HUES48 (cell line): ENCODE data around the gene ELAC2.

Experiments used
- H3K27ac ChIP-seq: one replicate; pipeline ENCODE4 v1.7.0; 2013; ENCODE audit warnings: low read depth, low read length, inconsistent platforms
- H3K27me3 ChIP-seq: 2 replicates; pipeline ENCODE4 v1.6.1; 2013; ENCODE audit warnings: mild to moderate bottlenecking, low read length; ENCODE audit not compliant: control insufficient read depth, insufficient read depth
- H3K36me3 ChIP-seq: 2 replicates; pipeline ENCODE4 v1.6.1; 2013; ENCODE audit warnings: low read length; ENCODE audit not compliant: control insufficient read depth, insufficient read depth
- H3K4me1 ChIP-seq: 2 replicates; pipeline ENCODE4 v1.6.1; 2013; ENCODE audit warnings: mild to moderate bottlenecking, low read length; ENCODE audit not compliant: control insufficient read depth, insufficient read depth
- H3K4me3 ChIP-seq: 2 replicates; pipeline ENCODE4 v1.5.1; 2013; ENCODE audit warnings: mild to moderate bottlenecking, low read depth, low read length
- H3K9ac ChIP-seq: 2 replicates; pipeline ENCODE4 v1.6.1; 2013; ENCODE audit warnings: mild to moderate bottlenecking, low read depth, low read length, moderate library complexity
- H3K9me3 ChIP-seq: 2 replicates; pipeline ENCODE4 v1.6.1; 2013; ENCODE audit warnings: low read length; ENCODE audit not compliant: control insufficient read depth, insufficient read depth

ELAC2 gene, protein sequence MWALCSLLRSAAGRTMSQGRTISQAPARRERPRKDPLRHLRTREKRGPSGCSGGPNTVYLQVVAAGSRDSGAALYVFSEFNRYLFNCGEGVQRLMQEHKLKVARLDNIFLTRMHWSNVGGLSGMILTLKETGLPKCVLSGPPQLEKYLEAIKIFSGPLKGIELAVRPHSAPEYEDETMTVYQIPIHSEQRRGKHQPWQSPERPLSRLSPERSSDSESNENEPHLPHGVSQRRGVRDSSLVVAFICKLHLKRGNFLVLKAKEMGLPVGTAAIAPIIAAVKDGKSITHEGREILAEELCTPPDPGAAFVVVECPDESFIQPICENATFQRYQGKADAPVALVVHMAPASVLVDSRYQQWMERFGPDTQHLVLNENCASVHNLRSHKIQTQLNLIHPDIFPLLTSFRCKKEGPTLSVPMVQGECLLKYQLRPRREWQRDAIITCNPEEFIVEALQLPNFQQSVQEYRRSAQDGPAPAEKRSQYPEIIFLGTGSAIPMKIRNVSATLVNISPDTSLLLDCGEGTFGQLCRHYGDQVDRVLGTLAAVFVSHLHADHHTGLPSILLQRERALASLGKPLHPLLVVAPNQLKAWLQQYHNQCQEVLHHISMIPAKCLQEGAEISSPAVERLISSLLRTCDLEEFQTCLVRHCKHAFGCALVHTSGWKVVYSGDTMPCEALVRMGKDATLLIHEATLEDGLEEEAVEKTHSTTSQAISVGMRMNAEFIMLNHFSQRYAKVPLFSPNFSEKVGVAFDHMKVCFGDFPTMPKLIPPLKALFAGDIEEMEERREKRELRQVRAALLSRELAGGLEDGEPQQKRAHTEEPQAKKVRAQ

DNA sequence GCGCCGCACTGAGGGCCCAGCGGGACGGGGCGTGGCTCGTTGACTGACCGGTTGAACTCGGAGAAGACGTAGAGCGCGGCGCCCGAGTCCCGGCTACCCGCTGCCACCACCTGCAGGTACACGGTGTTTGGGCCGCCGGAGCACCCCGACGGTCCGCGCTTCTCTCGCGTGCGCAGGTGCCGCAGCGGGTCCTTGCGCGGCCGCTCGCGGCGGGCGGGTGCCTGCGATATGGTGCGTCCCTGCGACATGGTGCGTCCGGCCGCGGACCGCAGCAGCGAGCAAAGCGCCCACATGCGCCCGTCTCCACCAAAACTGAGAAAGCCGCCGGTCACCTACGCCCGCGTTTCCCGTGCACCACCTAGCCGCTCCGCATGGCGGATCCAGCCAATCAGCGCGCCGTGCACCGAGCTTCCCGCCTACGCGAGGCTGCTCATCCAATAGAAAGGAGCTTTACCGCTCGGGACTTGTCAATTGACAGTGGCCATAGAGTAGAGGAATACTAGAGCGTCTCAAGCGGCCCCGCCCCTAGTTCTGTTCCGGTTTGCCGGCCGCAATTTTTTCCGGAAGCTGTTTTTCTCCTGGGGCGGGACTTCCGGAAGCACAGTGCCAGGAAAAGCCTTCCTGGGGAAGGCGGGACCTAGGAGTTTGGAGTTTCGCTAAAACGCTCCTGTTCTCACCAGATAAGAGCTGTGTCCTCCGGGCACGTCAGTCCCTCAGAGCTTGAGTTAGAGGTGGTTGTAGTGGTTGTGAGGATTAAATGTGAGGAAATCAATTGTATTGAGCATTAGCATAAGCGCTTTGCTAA is at the start of gene ELAC2:
ELAC2 (minus strand) TSS at position 373 of the 805 bp plus-strand sequence; CDS start at position 293, 80 bp downstream.
- Histone ChIP-seq H3K36me3 (peaks cover 40% of the 10 kb centered on the region), H3K9me3 (no peaks in the 10 kb centered on the region), H3K4me3 (peak within 1 kb of the TSS; percentile 95), H3K27me3 (no peaks in the 10 kb centered on the region), H3K9ac (peak within 1 kb of the TSS; percentile 78), H3K4me1 (peaks cover 6% of the 10 kb centered on the region; the same call in 1 of the 2 replicates), H3K27ac (peak within 1 kb of the TSS; percentile 94)

DNA sequence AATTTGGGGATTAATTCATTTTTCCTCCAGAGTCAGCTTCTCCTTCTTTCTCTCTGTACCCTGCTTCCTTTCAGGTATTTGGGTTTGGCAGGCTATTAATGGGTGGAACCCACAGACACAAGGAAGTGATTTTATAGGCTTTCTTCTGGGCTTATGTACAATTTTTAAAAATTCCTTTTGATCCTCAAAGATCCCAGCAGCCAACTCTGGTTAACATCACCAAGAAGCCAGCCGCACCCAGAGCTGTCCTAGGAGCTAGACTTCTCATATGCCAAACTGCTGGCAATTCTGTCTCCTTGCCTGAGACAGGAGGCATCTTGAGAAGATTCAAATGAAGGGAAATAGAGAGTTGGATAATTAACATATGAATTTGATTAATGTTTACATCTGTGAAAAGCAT is 47.2 kb upstream of the ELAC2 start:
- Histone ChIP-seq H3K4me1 (no peaks in the 10 kb centered on the region), H3K27me3 (no peaks in the 10 kb centered on the region), H3K27ac (no peak overlapping the region), H3K9ac (no peak overlapping the region), H3K4me3 (no peak overlapping the region), H3K9me3 (peaks cover 15% of the 10 kb centered on the region), H3K36me3 (no peaks in the 10 kb centered on the region)

DNA sequence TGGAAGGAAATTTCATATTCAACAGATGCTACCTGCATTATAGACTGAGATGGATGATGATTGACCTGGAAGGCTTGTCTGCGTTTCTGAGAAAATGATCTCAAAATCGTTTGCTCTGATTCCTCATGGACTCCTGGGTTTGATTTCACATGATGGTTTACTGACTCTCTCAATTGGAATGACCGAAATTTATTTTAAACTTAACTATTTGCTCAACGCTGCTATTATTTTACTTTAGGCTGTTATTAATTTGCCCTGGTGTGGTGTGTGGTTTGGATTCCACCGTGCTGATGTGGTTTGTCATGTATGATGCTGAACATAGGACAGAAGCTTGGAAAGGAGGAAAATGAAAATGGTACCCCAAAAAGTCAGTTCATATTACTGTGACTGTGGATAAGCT is 37.3 kb upstream of the ELAC2 start:
- H3K4me3 ChIP-seq: no peak overlapping the region
- H3K9ac ChIP-seq: no peak overlapping the region
- no peaks in the 10 kb centered on the region for H3K27me3 ChIP-seq
- H3K36me3 ChIP-seq: no peaks in the 10 kb centered on the region
- no peaks in the 10 kb centered on the region for H3K9me3 ChIP-seq
- no peaks in the 10 kb centered on the region for H3K4me1 ChIP-seq
- H3K27ac ChIP-seq: no peak overlapping the region

DNA sequence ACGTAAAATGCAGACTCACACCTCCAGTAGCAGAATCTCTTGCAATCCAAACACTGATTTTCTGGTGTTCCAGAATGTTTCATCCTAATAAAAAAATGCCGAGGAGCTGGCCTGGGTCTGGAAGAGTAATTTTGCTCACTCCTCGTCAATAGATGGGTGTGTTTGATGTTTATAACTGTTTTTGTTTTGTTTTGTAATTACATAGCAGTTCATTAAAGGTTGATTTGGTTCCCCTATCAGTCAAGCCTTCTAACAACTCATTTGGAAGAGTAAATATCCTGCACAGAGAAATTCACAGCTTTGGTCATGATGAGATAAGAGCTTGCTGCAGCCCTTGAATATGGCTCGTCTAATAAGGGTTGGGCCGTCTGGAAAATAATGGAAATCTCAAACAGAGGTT is 36.8 kb upstream of the ELAC2 start:
- Histone ChIP-seq H3K9ac (no peak overlapping the region), H3K4me1 (no peaks in the 10 kb centered on the region), H3K36me3 (no peaks in the 10 kb centered on the region), H3K9me3 (no peaks in the 10 kb centered on the region), H3K4me3 (no peak overlapping the region), H3K27ac (no peak overlapping the region), H3K27me3 (no peaks in the 10 kb centered on the region)

DNA sequence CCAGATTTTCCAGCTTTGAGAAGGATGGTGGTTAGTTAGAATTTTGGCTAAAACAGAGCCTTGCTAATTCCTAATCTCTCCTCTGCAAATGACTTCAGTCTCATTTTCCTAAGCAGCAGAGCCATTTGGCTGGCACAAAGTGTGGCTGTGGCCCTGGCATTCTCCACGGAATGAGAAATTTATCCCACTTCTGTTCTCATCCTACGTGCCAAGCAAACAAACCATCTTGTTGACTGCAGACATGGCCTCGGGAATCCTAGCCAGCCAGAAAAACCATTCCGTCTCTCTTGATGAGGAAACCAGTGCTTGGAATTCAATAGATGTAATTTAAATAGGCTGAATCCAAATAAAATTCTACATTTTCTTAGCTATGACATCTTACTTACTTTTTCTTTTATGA is 34.1 kb upstream of the ELAC2 start:
- Histone ChIP-seq H3K9me3 (no peaks in the 10 kb centered on the region), H3K27me3 (no peaks in the 10 kb centered on the region)

DNA sequence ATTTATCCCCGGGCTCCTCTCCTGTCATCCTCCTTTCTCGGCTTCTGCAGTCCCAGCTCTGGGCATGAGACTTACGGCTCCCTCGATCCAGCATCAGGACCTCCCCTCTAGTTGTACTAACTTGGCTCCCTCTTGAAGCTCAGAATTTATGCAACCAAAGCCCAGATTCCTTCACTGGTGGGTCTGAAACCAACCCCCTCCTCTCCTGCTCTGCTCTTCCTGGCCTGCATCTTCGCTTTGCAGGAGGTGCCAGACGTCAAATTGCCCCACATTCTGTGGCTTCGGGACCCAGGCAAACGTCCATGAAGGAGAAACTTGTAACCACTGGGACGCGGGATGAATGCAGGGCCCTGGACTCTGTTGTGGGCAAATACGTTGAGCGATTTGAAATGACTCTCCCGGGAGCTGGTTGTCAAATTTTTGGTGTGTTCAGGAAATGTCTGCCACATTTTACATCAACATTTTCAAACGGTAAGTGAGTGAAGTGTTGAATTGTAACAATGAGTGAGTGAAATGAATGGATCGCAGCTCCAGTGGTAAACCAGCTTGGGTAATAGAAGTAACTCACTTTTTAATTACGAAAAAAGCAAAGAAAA is 29.3 kb upstream of the ELAC2 start:
- Histone ChIP-seq H3K9me3 (no peaks in the 10 kb centered on the region), H3K27me3 (no peaks in the 10 kb centered on the region), H3K4me1 (no peaks in the 10 kb centered on the region), H3K36me3 (no peaks in the 10 kb centered on the region), H3K27ac (no peak overlapping the region), H3K9ac (no peak overlapping the region), H3K4me3 (no peak overlapping the region)

More for the DNA sequence above, 34.1 kb upstream of the ELAC2 start:
- Histone ChIP-seq H3K36me3 (no peaks in the 10 kb centered on the region), H3K4me1 (no peaks in the 10 kb centered on the region), H3K4me3 (no peak overlapping the region), H3K27ac (no peak overlapping the region), H3K9ac (no peak overlapping the region)

DNA sequence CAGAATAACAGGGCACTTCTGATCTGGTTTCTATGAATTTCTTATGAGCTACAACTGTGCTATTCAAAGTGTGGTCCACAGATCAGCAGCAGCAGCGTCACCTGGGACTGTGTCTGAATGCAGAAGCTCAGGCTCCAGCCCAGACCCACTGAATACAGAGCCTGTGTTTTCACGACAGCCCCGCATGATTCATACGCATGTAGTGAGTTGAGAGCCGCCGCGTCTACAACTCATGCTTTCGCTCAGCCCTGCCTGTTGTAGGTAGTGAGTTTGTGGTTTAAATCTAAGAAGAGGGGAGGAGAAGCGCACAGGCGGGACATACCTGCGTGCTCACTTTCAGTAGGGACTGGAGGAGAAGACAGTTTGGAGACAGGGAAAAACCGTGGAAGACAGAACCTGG is 28.5 kb upstream of the ELAC2 start:
- no peak overlapping the region for H3K4me3 ChIP-seq
- no peak overlapping the region for H3K27ac ChIP-seq
- H3K4me1 ChIP-seq: peaks cover 5% of the 10 kb centered on the region; the same call in 1 of the 2 replicates
- H3K9ac ChIP-seq: no peak overlapping the region
- H3K27me3 ChIP-seq: no peaks in the 10 kb centered on the region
- H3K9me3 ChIP-seq: no peaks in the 10 kb centered on the region
- H3K36me3 ChIP-seq: no peaks in the 10 kb centered on the region

DNA sequence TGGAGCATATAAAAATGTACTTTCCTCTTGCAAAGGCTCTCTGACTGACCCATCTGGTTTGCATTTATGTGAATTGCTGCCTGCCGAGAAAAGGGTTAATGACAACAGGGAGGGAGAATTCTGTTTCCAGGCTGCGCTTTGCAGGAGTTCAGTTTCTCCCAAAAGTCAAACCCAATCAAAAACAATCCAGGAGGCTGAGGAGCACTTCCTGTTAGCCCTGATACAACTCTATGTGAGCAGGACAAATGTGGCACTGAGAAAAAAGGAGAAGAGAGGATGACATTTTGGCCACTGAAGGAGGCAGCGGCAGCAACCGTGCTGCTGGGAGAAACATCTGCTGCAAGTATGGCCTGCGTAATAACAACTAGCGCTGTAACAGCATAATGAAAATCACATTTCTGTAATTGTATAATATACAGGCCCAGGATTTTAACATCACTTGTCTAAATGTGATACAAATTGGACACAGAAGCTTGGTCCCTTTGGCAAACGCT is 26.8 kb upstream of the ELAC2 start:
- peaks cover 8% of the 10 kb centered on the region; the same call in 1 of the 2 replicates for H3K4me1 ChIP-seq
- no peak overlapping the region for H3K4me3 ChIP-seq
- no peak overlapping the region for H3K9ac ChIP-seq
- H3K9me3 ChIP-seq: no peaks in the 10 kb centered on the region
- H3K27ac ChIP-seq: no peak overlapping the region
- no peaks in the 10 kb centered on the region for H3K36me3 ChIP-seq
- H3K27me3 ChIP-seq: no peaks in the 10 kb centered on the region

DNA sequence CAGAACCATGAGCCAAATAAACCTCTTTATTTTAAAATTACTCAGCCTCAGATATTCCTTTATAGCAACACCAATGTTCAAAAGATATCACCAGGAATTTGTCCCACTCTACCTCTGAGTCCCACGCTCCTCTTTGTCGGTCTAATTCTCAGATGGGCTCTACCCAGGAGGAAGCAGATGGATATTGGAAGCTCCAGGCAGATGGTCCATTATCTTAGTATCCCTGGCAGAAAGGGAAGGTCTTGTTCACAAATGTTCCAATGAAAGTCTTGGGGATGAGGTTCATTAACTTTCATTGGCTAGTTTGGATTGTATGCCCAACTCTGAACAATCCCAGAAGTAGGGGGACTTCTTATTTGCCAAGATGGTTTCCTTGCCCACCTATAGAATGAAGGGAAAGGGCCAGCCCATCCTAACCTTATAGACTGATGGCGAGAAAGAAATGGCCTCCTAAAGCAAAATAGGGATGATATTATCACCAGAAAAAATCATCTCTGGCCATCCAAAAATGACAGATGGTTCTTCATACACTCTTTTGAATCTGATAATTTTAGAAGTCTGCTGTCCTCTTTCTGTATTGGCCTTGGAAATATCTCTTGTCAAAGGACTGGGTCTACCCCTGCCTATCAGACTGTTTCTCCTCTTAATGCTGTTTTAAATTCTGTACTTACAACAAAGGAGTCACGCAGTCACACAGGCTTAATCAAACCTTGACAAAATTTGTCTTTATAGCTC is 21.3 kb upstream of the ELAC2 start:
- Histone ChIP-seq H3K4me1 (peaks cover 8% of the 10 kb centered on the region; the same call in 1 of the 2 replicates), H3K36me3 (no peaks in the 10 kb centered on the region), H3K9me3 (peaks cover 2% of the 10 kb centered on the region; the same call in 1 of the 2 replicates), H3K27ac (no peak overlapping the region), H3K27me3 (no peaks in the 10 kb centered on the region), H3K4me3 (no peak overlapping the region), H3K9ac (no peak overlapping the region)

DNA sequence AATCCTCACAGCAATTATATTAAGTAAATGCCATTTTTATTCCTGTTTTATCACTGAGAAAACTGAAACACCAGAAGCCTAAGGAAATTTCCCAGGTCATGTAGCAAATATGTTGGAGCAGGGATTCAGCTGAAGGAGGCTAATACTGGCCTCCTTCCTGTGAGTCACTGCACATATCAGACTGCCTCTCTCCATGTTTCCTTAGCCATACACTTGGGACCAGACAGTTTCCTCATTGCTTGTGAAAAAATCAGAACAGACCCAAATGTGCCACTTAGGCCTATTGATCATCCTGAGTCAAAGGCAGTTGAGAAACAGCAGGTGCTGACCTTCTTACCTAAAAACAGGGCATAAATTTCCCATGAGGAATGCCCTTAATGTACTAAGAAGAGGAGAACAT is 18.9 kb upstream of the ELAC2 start:
- no peak overlapping the region for H3K27ac ChIP-seq
- peaks cover 2% of the 10 kb centered on the region; the same call in 1 of the 2 replicates for H3K9me3 ChIP-seq
- H3K27me3 ChIP-seq: no peaks in the 10 kb centered on the region
- no peak overlapping the region for H3K4me3 ChIP-seq
- H3K36me3 ChIP-seq: no peaks in the 10 kb centered on the region
- no peak overlapping the region for H3K9ac ChIP-seq
- H3K4me1 ChIP-seq: peaks cover 7% of the 10 kb centered on the region; the same call in 1 of the 2 replicates
